ENCODE data around the gene RHOD.

The RHOD gene

GRCh38 chr11:67062526-67063373 is 6.1 kb downstream of the RHOD start:
- DNase-seq = peak; percentile 93

- DNase-seq = no peak
Observed at GRCh38 chr11:67066333-67066709, 9.7 kb downstream of the RHOD start.

GRCh38 chr11:67071420-67072284 is 15.0 kb downstream of the RHOD start:
- peak; percentile 96 for DNase-seq

DNA sequence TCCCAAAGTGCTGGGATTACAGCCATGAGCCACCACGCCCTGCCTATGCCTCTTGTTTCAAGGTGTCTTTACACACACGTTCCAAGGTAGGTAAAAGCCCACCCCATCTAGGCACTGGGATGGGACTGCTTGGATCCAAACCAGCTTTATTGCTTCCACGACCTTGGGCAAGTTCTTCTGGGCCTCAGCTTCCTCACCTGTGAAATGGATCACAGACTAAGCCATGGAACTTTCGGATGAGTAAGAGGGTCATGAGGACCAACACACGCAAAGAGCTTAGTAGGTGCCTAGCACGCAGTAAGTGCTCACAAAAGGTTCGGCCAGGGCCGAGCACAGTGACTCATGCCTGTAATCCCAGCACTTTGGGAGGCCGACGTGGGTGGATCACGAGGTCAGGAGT is 15.6 kb downstream of the RHOD start:
- no peak for DNase-seq

GRCh38 chr11:67073908-67074307 is 17.3 kb downstream of the RHOD start:
- no peak for DNase-seq

- DNase-seq = no peak
Observed at GRCh38 chr11:67076202-67076601, 19.6 kb downstream of the RHOD start.

GRCh38 chr11:67079065-67079705 is 22.5 kb downstream of the RHOD start:
- no peak for DNase-seq

DNA sequence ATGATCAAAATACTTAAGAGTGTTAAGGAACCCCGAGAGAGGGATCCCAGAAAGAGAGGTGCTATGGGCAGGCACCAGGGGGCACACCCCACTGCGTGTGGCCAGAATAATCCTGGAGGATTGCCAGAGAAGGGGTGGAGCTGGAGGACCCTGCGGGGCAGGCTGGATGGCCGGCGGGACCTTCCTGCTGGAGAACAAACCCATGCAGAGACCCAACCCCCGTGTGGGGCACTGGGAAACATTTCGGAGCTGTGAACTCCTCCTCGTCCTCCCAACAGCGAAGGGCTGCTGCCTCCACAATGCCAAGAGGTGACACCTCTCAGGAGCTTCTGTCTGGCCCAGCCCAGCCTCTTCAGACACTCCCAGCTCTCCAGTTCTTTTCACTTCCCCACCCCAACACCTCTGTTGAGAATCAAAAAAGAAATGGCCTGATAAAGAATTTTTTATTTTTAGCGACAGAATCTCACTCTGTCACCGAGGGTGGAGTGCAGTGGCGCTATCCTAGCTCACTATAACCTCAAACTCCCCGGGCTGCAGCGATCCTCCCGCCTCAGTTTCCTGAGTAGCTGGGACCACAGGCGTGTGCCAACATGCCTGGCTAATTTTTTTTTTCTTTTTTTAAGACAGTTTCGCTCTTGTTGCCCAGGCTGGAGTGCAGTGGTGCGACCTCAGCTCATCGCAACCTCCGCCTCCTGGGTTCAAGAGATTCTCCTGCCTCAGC is 25.6 kb downstream of the RHOD start:
- DNase-seq = no peak

DNA sequence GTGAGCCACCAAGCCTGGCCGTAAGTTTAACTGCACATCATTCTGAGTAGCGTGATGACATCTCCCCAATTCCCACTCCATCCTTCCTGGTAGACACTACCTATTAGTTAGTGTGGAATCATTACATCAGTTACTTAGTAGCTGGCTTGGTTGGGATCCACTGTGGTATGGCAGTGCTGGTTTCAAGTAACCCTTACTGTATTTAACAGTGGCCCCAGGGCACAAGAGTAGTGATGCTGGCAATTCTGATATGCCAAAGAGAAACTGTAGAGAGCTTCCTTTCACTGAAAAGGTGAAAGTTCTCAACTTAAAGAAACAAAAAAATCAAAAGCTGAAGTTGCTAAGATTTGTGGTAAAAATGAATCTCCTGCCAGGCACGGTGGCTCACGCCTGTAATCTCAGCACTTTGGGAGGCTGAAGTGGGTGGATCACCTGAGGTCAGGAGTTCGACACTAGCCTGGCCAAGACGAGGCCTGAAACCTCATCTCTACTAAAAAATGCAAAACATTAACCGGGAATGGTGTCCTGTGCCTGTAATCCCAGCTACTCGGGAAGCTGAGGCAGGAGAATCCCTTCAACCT is 27.2 kb downstream of the RHOD start:
- DNase-seq = no peak

DNA sequence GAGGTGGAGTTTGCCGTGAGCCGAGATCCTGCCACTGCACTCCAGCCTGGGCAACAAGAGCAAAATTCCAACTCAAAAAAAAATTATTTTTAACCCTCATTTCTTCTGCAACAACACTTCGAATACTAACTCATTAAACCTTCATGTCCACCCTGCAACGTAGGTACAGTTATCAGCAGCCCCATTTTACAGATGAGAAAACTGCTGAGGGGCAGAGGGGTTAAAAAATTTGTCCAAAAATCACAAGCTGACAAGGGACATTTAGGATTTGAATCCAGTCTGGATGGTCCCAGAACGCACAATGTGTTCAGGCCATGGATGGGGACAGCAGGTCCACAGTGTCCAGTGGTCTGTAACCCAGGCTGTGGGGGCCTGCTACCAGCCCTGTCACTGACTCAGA is 29.0 kb downstream of the RHOD start:
- DNase-seq = no peak

- no peak for DNase-seq
Observed at GRCh38 chr11:67090717-67091116, 34.1 kb downstream of the RHOD start.

DNA sequence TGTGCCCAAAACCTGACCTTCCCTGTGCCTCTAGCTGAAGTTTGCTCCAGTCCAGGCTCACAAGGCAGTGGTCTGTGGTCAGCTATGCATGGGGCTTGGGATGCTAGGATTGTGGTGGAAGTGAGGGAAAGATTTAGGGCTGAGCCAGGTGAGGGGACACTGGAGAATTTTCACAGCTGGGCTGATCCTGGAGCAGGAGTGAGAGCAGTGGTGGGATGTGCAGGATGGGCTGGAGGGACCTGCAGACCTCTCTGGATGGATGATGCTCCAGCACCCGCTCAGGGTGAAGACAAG is 38.5 kb downstream of the RHOD start:
- no peak for DNase-seq

DNA sequence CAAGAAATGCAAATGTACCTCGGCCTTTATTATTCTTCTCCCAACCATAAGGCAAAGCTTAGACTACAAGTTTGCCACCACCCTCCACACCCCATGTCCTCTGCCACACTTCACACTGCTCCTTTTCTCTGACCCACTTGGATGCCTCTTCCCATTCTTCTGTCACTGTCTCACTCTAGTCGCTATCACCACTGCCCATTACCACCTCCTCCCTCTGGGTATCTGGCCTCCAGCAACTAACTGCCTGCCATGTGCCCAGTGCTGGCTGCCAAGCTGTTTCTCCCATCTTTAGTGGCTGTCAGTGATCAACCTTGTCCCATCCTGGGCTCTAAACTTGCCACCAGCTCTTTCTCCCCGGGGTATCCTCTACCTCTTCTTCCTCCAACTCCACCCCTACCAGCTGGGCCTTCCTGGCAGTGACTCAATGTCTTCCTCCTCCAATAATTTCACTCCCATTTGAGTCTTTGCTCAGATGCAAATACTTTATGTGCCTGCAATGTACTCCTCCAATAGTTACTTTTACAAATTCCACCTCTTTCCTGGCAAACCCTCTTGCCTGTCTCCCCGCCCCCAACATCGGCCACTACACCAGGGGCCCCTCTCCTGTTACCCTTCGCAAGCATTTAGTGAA is 42.3 kb downstream of the RHOD start:
- DNase-seq = no peak

DNA sequence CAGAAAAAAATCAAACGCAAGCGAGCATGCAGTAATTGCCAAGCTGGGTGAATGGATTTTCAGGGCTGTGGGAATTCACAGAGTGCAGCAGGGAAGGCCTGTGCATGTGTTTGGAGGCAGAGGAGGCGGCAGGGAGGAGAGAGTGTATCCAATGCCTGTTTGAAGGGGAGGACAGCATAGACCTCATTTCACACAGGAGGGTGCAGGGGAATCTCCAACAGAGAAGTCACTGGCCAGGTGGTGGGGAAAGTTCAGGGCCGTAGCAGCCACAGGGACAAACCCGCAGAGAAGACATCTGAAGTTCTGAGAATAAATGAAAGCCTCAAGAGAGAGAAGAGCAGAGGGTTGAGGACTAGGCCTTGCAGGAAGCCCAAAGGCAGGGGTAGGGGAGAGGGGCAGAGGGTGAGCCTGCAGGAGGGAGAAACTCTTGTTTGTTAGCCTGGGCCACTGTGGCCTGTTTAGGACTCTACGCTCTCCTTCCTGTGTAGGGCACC is 43.2 kb downstream of the RHOD start:
- DNase-seq = no peak

GRCh38 chr11:67102664-67103063 is 46.0 kb downstream of the RHOD start:
- no peak for DNase-seq

- no peak for DNase-seq
Observed at GRCh38 chr11:67105964-67106363, 49.3 kb downstream of the RHOD start.

DNA sequence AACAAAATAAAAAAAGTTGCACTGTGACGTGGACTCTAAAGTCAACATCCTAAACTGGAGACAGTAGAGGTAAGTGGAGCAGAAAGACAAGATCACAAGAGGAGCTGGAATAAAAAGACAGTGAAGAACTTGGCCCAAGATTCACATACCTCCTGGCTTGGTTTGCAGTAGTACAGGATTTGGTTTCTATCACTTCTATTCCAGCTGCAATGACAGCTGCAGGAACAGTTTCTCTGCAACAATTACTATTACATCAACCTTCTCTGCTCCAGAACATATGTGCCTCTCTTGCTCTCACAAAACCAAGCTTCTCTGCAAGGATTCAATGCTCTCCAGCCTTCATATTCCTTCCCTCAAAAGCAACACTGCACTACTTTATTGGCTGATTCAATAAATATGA is 54.6 kb downstream of the RHOD start:
- no peak for DNase-seq

GRCh38 chr11:67113231-67113721 is 56.6 kb downstream of the RHOD start:
- no peak for DNase-seq

DNA sequence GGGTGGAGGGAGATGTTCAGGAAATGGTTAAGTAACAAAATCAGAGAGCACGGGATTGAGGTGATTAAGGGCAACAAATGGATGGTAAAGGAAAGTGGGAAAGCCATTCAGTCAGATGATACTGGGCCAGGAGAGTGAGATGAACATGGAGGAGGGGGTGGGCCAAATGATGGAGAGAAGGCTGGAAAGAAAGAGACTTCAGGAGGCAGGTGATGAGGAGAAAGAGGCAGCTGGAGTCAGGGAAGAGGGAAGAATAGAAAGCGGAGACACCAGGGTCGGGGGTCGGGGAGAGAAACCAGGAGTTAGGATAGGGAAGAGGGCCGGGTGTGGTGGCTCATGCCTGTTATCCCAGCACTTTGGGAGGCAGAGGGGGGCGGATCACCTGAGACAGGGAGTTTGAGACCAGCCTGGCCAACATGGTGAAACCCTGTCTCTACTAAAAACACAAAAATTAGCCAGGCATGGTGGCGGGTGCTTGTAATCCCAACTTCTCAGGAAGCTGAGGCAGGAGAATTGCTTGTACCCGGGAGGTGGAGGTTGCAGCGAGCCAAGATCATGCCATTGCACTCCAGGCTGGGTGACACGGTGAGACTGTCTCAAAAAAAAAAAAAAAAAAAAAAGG is 57.7 kb downstream of the RHOD start:
- DNase-seq = no peak

GRCh38 chr11:67116758-67117105 is 60.1 kb downstream of the RHOD start:
- DNase-seq = peak; percentile 34

- DNase-seq = no peak
Observed at GRCh38 chr11:67117176-67117575, 60.5 kb downstream of the RHOD start.
